Trophoblast cell (in vitro differentiated cells and primary cell): ENCODE results near the gene FGF11.
A peak's percentile ranks its signal among the peaks of the same experiment; 100 is the strongest.

Experiments
- DNase-seq, 2 donors: peaks; one replicate each; pipeline ENCODE4 v3.0.0-alpha.2; 2016
- H2AFZ ChIP-seq: 2 replicates; pipeline ENCODE4 v1.6.1; 2013; ENCODE audit warnings: low read length, moderate library complexity, mild to moderate bottlenecking; ENCODE audit not compliant: insufficient read depth, poor library complexity
- H2AK5ac ChIP-seq: 2 replicates; pipeline ENCODE4 v1.6.1; 2013; ENCODE audit warnings: mild to moderate bottlenecking, low read length
- H2BK120ac ChIP-seq: 2 replicates; pipeline ENCODE4 v1.6.1; 2013; ENCODE audit warnings: low read length, mild to moderate bottlenecking, moderate library complexity; ENCODE audit not compliant: insufficient read depth, poor library complexity
- H2BK12ac ChIP-seq: 2 replicates; pipeline ENCODE4 v1.6.1; 2013; ENCODE audit warnings: mild to moderate bottlenecking, low read length, moderate library complexity
- H2BK5ac ChIP-seq: 2 replicates; pipeline ENCODE4 v1.6.1; 2013; ENCODE audit warnings: low read length, low read depth, moderate library complexity, mild to moderate bottlenecking; ENCODE audit not compliant: poor library complexity
- H3K14ac ChIP-seq: 2 replicates; pipeline ENCODE4 v1.6.1; 2013; ENCODE audit warnings: mild to moderate bottlenecking, low read length
- H3K18ac ChIP-seq: 2 replicates; pipeline ENCODE4 v1.6.1; 2013; ENCODE audit warnings: mild to moderate bottlenecking, low read length
- H3K23ac ChIP-seq: 2 replicates; pipeline ENCODE4 v1.6.1; 2013; ENCODE audit warnings: low read length
- H3K27ac ChIP-seq: 2 replicates; pipeline ENCODE4 v1.5.1; 2013; ENCODE audit warnings: low read depth, mild to moderate bottlenecking, inconsistent platforms, low read length, moderate library complexity
- H3K27me3 ChIP-seq: 2 replicates; pipeline ENCODE4 v1.6.1; 2013; ENCODE audit warnings: inconsistent platforms, mild to moderate bottlenecking, low read length, moderate library complexity; ENCODE audit not compliant: insufficient read depth
- H3K36me3 ChIP-seq, 2 experiments: 1 replicate in 1 of 2; 2 replicates in 1 of 2; pipeline ENCODE4 v1.6.1; 2013; ENCODE audit warnings: low read length in 2 of 2, mild to moderate bottlenecking in 2 of 2, moderate library complexity in 1 of 2; ENCODE audit not compliant: insufficient read depth in 2 of 2, control insufficient read depth in 1 of 2
- H3K4ac ChIP-seq: 2 replicates; pipeline ENCODE4 v1.6.1; 2013; ENCODE audit warnings: low read depth, mild to moderate bottlenecking, low read length, moderate library complexity
- H3K4me1 ChIP-seq, 2 experiments: 1 replicate in 1 of 2; 2 replicates in 1 of 2; pipeline ENCODE4 v1.6.1; 2013; ENCODE audit warnings: low read length in 2 of 2, mild to moderate bottlenecking in 2 of 2, moderate library complexity in 1 of 2; ENCODE audit not compliant: insufficient read depth in 2 of 2, control insufficient read depth in 1 of 2
- H3K4me2 ChIP-seq: 2 replicates; pipeline ENCODE4 v1.6.1; 2013; ENCODE audit warnings: inconsistent platforms, mild to moderate bottlenecking, low read length, moderate library complexity
- H3K4me3 ChIP-seq: 2 replicates; pipeline ENCODE4 v1.5.1; 2013; ENCODE audit warnings: mild to moderate bottlenecking, low read depth, low read length, inconsistent platforms
- H3K79me1 ChIP-seq: one replicate; pipeline ENCODE4 v1.6.1; 2013; ENCODE audit warnings: low read length
- H3K79me2 ChIP-seq: 2 replicates; pipeline ENCODE4 v1.6.1; 2013; ENCODE audit warnings: low read length, mild to moderate bottlenecking; ENCODE audit not compliant: control insufficient read depth, insufficient read depth, poor library complexity
- H3K9ac ChIP-seq: 2 replicates; pipeline ENCODE4 v1.6.1; 2013; ENCODE audit warnings: mild to moderate bottlenecking, low read length
- H3K9me3 ChIP-seq: 2 replicates; pipeline ENCODE4 v1.6.1; 2013; ENCODE audit warnings: low read depth, mild to moderate bottlenecking, control low read depth, inconsistent platforms, low read length; ENCODE audit not compliant: insufficient read depth
- H4K12ac ChIP-seq: 2 replicates; pipeline ENCODE4 v1.6.1; 2013; ENCODE audit warnings: low read depth, mild to moderate bottlenecking, low read length, moderate library complexity
- H4K8ac ChIP-seq: 2 replicates; pipeline ENCODE4 v1.6.1; 2013; ENCODE audit warnings: low read depth, mild to moderate bottlenecking, low read length, moderate library complexity
- H4K91ac ChIP-seq: one replicate; pipeline ENCODE4 v1.6.1; 2013; ENCODE audit warnings: low read depth, mild to moderate bottlenecking, low read length, moderate library complexity
- WGBS: extraction: QIAGEN DNeasy Blood & Tissue Kit; methylation state at CpG from one replicate; pipeline ENCODE4 v1.1.7; 2013; ENCODE audit warnings: missing lambda C conversion rate; ENCODE audit not compliant: insufficient read length, insufficient coverage; ENCODE audit errors: extremely low coverage; 5-methylcytosine and 5-hydroxymethylcytosine counted together

FGF11 gene

DNA sequence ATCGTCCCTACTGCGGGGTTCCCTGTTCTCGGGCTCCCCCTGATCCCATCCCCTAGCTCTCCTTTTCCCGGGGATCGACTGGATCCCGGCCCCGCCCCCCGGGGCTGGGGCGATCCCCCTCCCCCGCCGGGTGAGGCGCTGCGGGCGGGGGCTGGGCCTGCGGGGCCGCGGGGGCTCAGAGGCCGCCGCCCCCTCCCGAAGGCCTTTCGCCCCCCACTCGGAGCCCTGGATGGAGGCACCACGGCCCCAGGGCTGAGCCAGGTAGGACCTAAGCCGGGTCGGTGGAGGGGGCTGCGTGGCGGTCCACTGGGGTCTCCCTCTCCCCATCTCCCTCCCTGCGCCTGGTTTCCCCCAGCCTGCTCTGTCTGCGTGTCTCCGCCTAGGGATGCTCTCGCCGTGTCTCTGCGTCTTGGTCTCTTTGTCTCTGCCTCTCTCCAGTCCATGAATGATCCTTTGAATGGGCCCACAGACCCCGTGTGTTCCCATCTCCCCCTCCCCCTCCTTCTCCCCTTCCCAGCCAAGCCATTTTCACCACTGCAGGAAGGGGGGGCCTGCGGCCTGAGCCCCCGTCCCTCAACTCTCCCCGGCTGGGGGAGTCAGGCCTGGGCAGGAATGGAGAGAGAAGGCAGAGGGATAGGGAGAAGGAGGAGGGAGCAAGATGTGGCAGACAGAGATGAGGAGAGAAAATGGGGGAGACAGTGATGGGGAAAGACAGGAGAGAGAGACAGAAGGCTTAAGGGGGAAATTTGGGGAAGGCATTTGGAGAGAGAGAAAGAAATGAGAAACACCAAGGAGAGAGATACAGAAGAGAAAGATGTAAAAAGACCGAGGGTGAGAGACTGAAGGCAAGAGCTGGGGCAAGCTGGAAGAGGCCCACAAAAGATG lies 33.7 kb upstream of the FGF11 start:
- Histone ChIP-seq H2AFZ (peak overlapping the region; percentile 89), H3K27me3 (no peaks in the 10 kb centered on the region), H3K4ac (peak overlapping the region; percentile 15), H3K79me2 (peaks cover 3% of the 10 kb centered on the region), H4K91ac (peak overlapping the region; percentile 70), H2BK5ac (no peak overlapping the region), H3K18ac (peak overlapping the region; percentile 96), H3K4me3 (peak overlapping the region; percentile 79), H2BK120ac (peak overlapping the region; percentile 62), H3K4me2 (peak overlapping the region; percentile 71), H3K23ac (no peak overlapping the region), H3K27ac (no peak overlapping the region), H2AK5ac (peak overlapping the region; percentile 75), H3K36me3 (peaks cover 17 to 18% of the 10 kb centered on the region in 2 experiments), H2BK12ac (no peak overlapping the region), H3K9ac (peak overlapping the region; percentile 12), H3K14ac (peak overlapping the region; percentile 53), H4K12ac (peak overlapping the region; percentile 85), H3K79me1 (peaks cover 15% of the 10 kb centered on the region), H4K8ac (peak overlapping the region; percentile 86), H3K4me1 (peaks cover 4 to 14% of the 10 kb centered on the region in 2 experiments), H3K9me3 (no peaks in the 10 kb centered on the region)
- DNase-seq = no peak
- WGBS = no CpG with 5 or more reads among the region's 38 CpGs

DNA sequence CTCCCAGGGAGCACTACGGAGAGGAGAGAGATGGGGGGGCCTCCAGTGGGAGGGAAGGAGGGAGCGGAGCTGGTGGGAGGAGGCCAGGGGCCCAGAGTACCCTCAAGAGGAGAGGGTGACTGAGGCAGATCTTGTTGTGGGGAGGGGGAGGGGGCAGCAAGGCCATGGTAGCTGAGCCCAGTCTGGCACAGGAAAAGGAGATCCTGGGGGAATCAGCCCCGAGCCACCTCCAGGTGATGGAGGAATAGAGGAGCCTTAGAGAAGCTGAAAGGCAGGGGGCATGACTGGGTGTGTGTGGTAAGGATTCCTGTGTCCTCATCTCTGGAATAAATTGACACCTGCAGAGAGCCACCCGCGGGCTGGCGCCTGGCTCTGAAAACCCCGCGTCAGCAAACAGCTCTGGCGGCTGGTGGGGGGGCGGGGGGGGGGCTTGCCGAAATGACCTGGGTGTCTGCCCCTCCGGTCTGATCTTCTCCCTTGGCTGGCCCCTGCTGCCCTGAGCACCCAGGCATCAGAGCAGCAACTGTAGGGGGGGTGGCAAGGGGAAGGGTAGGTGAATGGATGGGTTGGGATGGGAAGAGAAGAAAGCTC lies 33.0 kb upstream of the FGF11 start:
- H2BK5ac ChIP-seq = no peak overlapping the region
- DNase-seq = no peak
- H2BK12ac ChIP-seq = no peak overlapping the region
- H2BK120ac ChIP-seq = no peak overlapping the region
- H3K18ac ChIP-seq = no peak overlapping the region
- H3K14ac ChIP-seq = no peak overlapping the region
- H2AFZ ChIP-seq = no peak overlapping the region
- no peak overlapping the region for H3K4ac ChIP-seq
- H3K9ac ChIP-seq = no peak overlapping the region
- H3K27ac ChIP-seq = no peak overlapping the region
- H3K9me3 ChIP-seq = no peaks in the 10 kb centered on the region
- no peaks in the 10 kb centered on the region for H3K27me3 ChIP-seq
- H2AK5ac ChIP-seq = no peak overlapping the region
- peaks cover 17 to 18% of the 10 kb centered on the region in 2 experiments for H3K36me3 ChIP-seq
- no CpG with 5 or more reads among the region's 12 CpGs for WGBS
- H3K23ac ChIP-seq = no peak overlapping the region
- no peak overlapping the region for H4K91ac ChIP-seq
- H3K79me1 ChIP-seq = peaks cover 15% of the 10 kb centered on the region
- no peak overlapping the region for H4K8ac ChIP-seq
- no peak overlapping the region for H3K4me3 ChIP-seq
- H3K79me2 ChIP-seq = peaks cover 3% of the 10 kb centered on the region
- no peak overlapping the region for H3K4me2 ChIP-seq
- H3K4me1 ChIP-seq = peaks cover 4 to 12% of the 10 kb centered on the region in 2 experiments
- H4K12ac ChIP-seq = no peak overlapping the region

DNA sequence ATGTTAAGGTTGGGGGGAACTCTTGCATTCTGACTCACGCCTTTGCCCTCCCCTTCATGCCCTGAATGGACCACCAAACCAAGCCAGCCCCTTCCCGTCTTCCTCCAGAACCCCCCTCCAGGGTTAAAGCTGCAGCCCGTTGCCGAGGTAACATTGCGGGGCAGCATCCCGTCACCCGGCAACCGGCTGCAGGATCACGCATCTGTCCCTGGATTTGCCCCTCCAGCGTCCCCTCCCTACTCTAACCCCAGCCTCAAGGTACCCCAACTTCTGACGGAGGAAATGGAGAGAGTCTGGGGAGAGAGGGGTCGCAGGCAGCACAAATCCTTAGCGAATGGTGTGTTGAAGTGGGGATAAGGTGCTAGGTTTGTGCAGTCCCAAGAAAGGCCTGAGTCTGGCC lies 32.2 kb upstream of the FGF11 start:
- Histone ChIP-seq H3K18ac (no peak overlapping the region), H2BK5ac (no peak overlapping the region), H3K14ac (no peak overlapping the region), H2AFZ (no peak overlapping the region), H3K23ac (no peak overlapping the region), H3K27ac (no peak overlapping the region), H3K36me3 (peaks cover 17 to 18% of the 10 kb centered on the region in 2 experiments), H4K12ac (no peak overlapping the region), H3K9me3 (no peaks in the 10 kb centered on the region), H3K79me1 (peaks cover 15% of the 10 kb centered on the region), H3K4me1 (peaks cover 4 to 12% of the 10 kb centered on the region in 2 experiments), H3K4ac (no peak overlapping the region), H3K27me3 (no peaks in the 10 kb centered on the region), H4K8ac (no peak overlapping the region), H3K9ac (no peak overlapping the region), H4K91ac (no peak overlapping the region), H2BK12ac (no peak overlapping the region), H3K79me2 (peaks cover 3% of the 10 kb centered on the region), H2AK5ac (no peak overlapping the region), H3K4me3 (no peak overlapping the region), H2BK120ac (no peak overlapping the region), H3K4me2 (no peak overlapping the region)
- no CpG with 5 or more reads among the region's 13 CpGs for WGBS
- DNase-seq = no peak

DNA sequence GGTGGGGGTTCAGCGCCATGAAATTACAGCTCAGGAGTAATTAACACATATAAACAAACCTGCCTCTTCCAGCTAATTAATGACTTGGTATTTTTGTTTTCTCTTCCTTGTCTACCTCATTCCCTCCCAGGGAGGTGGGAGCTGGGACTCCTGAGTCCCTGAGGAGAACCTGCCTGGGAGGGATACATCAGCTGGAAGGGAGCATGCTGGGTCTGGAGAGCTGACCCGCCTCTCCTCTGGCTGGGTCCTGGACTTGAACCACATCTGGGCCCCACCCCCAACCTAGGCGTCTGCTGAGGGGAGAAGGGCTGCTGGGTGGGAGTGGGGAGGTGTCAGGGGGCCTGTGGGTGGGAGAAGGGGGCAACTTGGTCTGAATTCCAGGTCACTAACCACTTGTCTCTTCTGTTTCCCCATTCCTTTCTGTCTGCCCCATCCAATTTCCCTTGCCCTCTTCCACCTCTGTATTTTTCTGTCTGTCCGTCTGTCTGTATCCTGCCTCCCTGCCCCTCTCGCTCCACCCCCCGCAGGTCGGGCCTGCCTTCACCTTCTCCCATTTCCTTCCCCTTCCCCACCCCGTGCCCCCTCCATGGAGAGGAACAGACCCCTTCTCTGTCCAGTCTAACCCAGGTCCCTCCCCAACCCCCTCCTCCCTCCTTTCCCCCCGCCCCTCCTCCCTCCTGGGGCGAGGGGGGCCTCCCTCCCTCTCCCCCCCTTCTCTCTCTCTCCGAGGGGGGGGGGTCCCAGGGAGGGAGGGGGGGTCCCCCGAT lies 31.6 kb upstream of the FGF11 start, which contains the start of gene NLGN2:
TSS of gene NLGN2 (plus strand) at position 361 of the 767 bp plus-strand sequence. CDS start 411 bp downstream, outside the sequence.
- Histone ChIP-seq H2BK12ac (no peak within 1 kb of the TSS), H2BK5ac (no peak within 1 kb of the TSS)
- WGBS = no CpG with 5 or more reads among the region's 12 CpGs

More for the DNA sequence above, 31.6 kb upstream of the FGF11 start, which contains the start of gene NLGN2:
- Histone ChIP-seq H3K4ac (no peak within 1 kb of the TSS), H3K27me3 (no peaks in the 10 kb centered on the region), H2BK120ac (no peak within 1 kb of the TSS), H2AFZ (no peak within 1 kb of the TSS), H3K18ac (no peak within 1 kb of the TSS), H3K4me3 (no peak within 1 kb of the TSS), H2AK5ac (no peak within 1 kb of the TSS), H4K8ac (no peak within 1 kb of the TSS), H4K91ac (no peak within 1 kb of the TSS), H3K14ac (no peak within 1 kb of the TSS), H3K23ac (no peak within 1 kb of the TSS), H3K9ac (no peak within 1 kb of the TSS), H3K79me2 (peaks cover 3% of the 10 kb centered on the region), H4K12ac (no peak within 1 kb of the TSS), H3K9me3 (no peaks in the 10 kb centered on the region), H3K4me2 (no peak within 1 kb of the TSS), H3K4me1 (peaks cover 4 to 12% of the 10 kb centered on the region in 2 experiments), H3K79me1 (peaks cover 15% of the 10 kb centered on the region), H3K36me3 (peaks cover 17 to 18% of the 10 kb centered on the region in 2 experiments), H3K27ac (no peak within 1 kb of the TSS)
- DNase-seq = peak in 1 of 2 donors; percentile 15
